HUES48 (cell line): Measurements from ENCODE around the gene STAT2.
"Not testable (repeated sequence)": the region's sequence is repeated elsewhere in the genome, so short reads cannot be mapped to it uniquely, and the experiment has no call there.

Experiments used
- H3K27ac ChIP-seq: one replicate; pipeline ENCODE4 v1.7.0; 2013; ENCODE audit warnings: low read depth, low read length, inconsistent platforms
- H3K27me3 ChIP-seq: 2 replicates; pipeline ENCODE4 v1.6.1; 2013; ENCODE audit warnings: mild to moderate bottlenecking, low read length; ENCODE audit not compliant: control insufficient read depth, insufficient read depth
- H3K36me3 ChIP-seq: 2 replicates; pipeline ENCODE4 v1.6.1; 2013; ENCODE audit warnings: low read length; ENCODE audit not compliant: control insufficient read depth, insufficient read depth
- H3K4me1 ChIP-seq: 2 replicates; pipeline ENCODE4 v1.6.1; 2013; ENCODE audit warnings: mild to moderate bottlenecking, low read length; ENCODE audit not compliant: control insufficient read depth, insufficient read depth
- H3K4me3 ChIP-seq: 2 replicates; pipeline ENCODE4 v1.5.1; 2013; ENCODE audit warnings: mild to moderate bottlenecking, low read depth, low read length
- H3K9ac ChIP-seq: 2 replicates; pipeline ENCODE4 v1.6.1; 2013; ENCODE audit warnings: mild to moderate bottlenecking, low read depth, low read length, moderate library complexity
- H3K9me3 ChIP-seq: 2 replicates; pipeline ENCODE4 v1.6.1; 2013; ENCODE audit warnings: low read length; ENCODE audit not compliant: control insufficient read depth, insufficient read depth

Gene STAT2

GRCh38 chr12:56324206-56324605, 35.7 kb downstream of the STAT2 start:
- H3K36me3 ChIP-seq: peaks cover 60% of the 10 kb centered on the region

GRCh38 chr12:56321610-56322009, 38.3 kb downstream of the STAT2 start:
- H3K36me3 ChIP-seq: peaks cover 49% of the 10 kb centered on the region
- H3K4me3 ChIP-seq, H3K4me1 ChIP-seq, H3K9me3 ChIP-seq, H3K9ac ChIP-seq, H3K27ac ChIP-seq, H3K27me3 ChIP-seq: not testable (repeated sequence)

More at GRCh38 chr12:56324206-56324605, 35.7 kb downstream of the STAT2 start:
- no peaks in the 10 kb centered on the region for H3K9me3 ChIP-seq
- no peaks in the 10 kb centered on the region for H3K4me1 ChIP-seq
- H3K4me3 ChIP-seq: no peak overlapping the region
- H3K9ac ChIP-seq: no peak overlapping the region
- no peak overlapping the region for H3K27ac ChIP-seq
- no peaks in the 10 kb centered on the region for H3K27me3 ChIP-seq

- Histone ChIP-seq H3K4me3 (no peak overlapping the region), H3K9me3 (no peaks in the 10 kb centered on the region), H3K9ac (no peak overlapping the region), H3K27ac (no peak overlapping the region), H3K4me1 (no peaks in the 10 kb centered on the region), H3K36me3 (peaks cover 43% of the 10 kb centered on the region), H3K27me3 (no peaks in the 10 kb centered on the region)
Observed at GRCh38 chr12:56321027-56321426, 38.9 kb downstream of the STAT2 start.

- Histone ChIP-seq H3K4me1 (0 out of 2 replicates have a peak, but pooled peaks cover 2% of the 10 kb centered on the region), H3K9ac (no peak overlapping the region), H3K27ac (no peak overlapping the region), H3K9me3 (no peaks in the 10 kb centered on the region), H3K4me3 (no peak overlapping the region), H3K36me3 (peaks cover 32% of the 10 kb centered on the region), H3K27me3 (no peaks in the 10 kb centered on the region)
Observed at GRCh38 chr12:56317675-56318074, 42.2 kb downstream of the STAT2 start.

- H3K27me3 ChIP-seq: no peaks in the 10 kb centered on the region
- H3K9me3 ChIP-seq: no peaks in the 10 kb centered on the region
- H3K4me3 ChIP-seq: peak within 1 kb of the TSS; percentile 96
- peak within 1 kb of the TSS; percentile 89 for H3K27ac ChIP-seq
- 0 out of 2 replicates have a peak, but pooled peaks cover 2% of the 10 kb centered on the region for H3K4me1 ChIP-seq
- H3K9ac ChIP-seq: peak within 1 kb of the TSS; percentile 94
- H3K36me3 ChIP-seq: peaks cover 37% of the 10 kb centered on the region
Observed at GRCh38 chr12:56315622-56316473, 44.1 kb downstream of the STAT2 start, which contains the start of gene CNPY2. Gene CNPY2, minus strand, starts transcription at chr12:56315988. Its CDS starts 771 bp downstream, at chr12:56315217.

GRCh38 chr12:56315249-56315621, 44.7 kb downstream of the STAT2 start:
- H3K27ac ChIP-seq: peak overlapping the region; percentile 89
- H3K9me3 ChIP-seq: no peaks in the 10 kb centered on the region
- peak overlapping the region; percentile 94 for H3K9ac ChIP-seq
- H3K4me1 ChIP-seq: 0 out of 2 replicates have a peak, but pooled peaks cover 2% of the 10 kb centered on the region
- peak overlapping the region; percentile 96 for H3K4me3 ChIP-seq
- no peaks in the 10 kb centered on the region for H3K27me3 ChIP-seq
- H3K36me3 ChIP-seq: peaks cover 43% of the 10 kb centered on the region

GRCh38 chr12:56311003-56311402, 48.9 kb downstream of the STAT2 start:
- peaks cover 68% of the 10 kb centered on the region for H3K36me3 ChIP-seq

GRCh38 chr12:56308714-56309113, 51.2 kb downstream of the STAT2 start:
- no peak overlapping the region for H3K4me3 ChIP-seq
- H3K27me3 ChIP-seq: no peaks in the 10 kb centered on the region
- H3K4me1 ChIP-seq: no peaks in the 10 kb centered on the region
- peaks cover 71% of the 10 kb centered on the region for H3K36me3 ChIP-seq
- H3K9me3 ChIP-seq: no peaks in the 10 kb centered on the region
- no peak overlapping the region for H3K27ac ChIP-seq
- no peak overlapping the region for H3K9ac ChIP-seq

More at GRCh38 chr12:56311003-56311402, 48.9 kb downstream of the STAT2 start:
- Histone ChIP-seq H3K4me1 (0 out of 2 replicates have a peak, but pooled peaks cover 2% of the 10 kb centered on the region), H3K27ac (no peak overlapping the region), H3K9me3 (no peaks in the 10 kb centered on the region), H3K27me3 (no peaks in the 10 kb centered on the region), H3K9ac (no peak overlapping the region), H3K4me3 (no peak overlapping the region)

GRCh38 chr12:56307221-56307965, 52.5 kb downstream of the STAT2 start:
- no peak overlapping the region for H3K9ac ChIP-seq
- H3K9me3 ChIP-seq: no peaks in the 10 kb centered on the region
- no peaks in the 10 kb centered on the region for H3K4me1 ChIP-seq
- no peaks in the 10 kb centered on the region for H3K27me3 ChIP-seq
- H3K36me3 ChIP-seq: peaks cover 65% of the 10 kb centered on the region
- H3K4me3 ChIP-seq: no peak overlapping the region
- H3K27ac ChIP-seq: no peak overlapping the region

- Histone ChIP-seq H3K27me3 (no peaks in the 10 kb centered on the region), H3K9me3 (no peaks in the 10 kb centered on the region), H3K4me1 (peaks cover 8% of the 10 kb centered on the region), H3K9ac (no peak overlapping the region), H3K4me3 (no peak overlapping the region), H3K27ac (no peak overlapping the region), H3K36me3 (peaks cover 55% of the 10 kb centered on the region)
Observed at GRCh38 chr12:56304872-56305590, 54.9 kb downstream of the STAT2 start.
